HG03175 (cell line): Measurements from ENCODE around the gene PITX3.

Source experiments
- ATAC-seq: cut with Tn5 transposase; IDR thresholded peaks from one replicate; pipeline ENCODE4 v1.9.1; 2021; ENCODE audit warnings: mild to moderate bottlenecking, moderate library complexity; ENCODE audit not compliant: unreplicated experiment

Gene PITX3

GRCh38 chr10:102241444-102242117 lies at the start of gene PITX3:
TSS of gene PITX3 (minus strand) at chr10:102241512. CDS start at chr10:102232080, 9,432 bp downstream.
- peak; percentile 37 for ATAC-seq

- no peak for ATAC-seq
Measured at GRCh38 chr10:102289840-102290239, 48.5 kb upstream of the PITX3 start.

- no peak for ATAC-seq
Measured at GRCh38 chr10:102289356-102289755, 48.0 kb upstream of the PITX3 start.

- ATAC-seq: no peak
Measured at GRCh38 chr10:102287991-102288390, 46.7 kb upstream of the PITX3 start.

GRCh38 chr10:102287538-102287937 lies 46.2 kb upstream of the PITX3 start:
- ATAC-seq: no peak

- no peak for ATAC-seq
Measured at GRCh38 chr10:102286216-102286615, 44.9 kb upstream of the PITX3 start.

- no peak for ATAC-seq
Measured at GRCh38 chr10:102285133-102285532, 43.8 kb upstream of the PITX3 start.

GRCh38 chr10:102284531-102284930 lies 43.2 kb upstream of the PITX3 start:
- no peak for ATAC-seq

GRCh38 chr10:102283890-102284289 lies 42.6 kb upstream of the PITX3 start:
- ATAC-seq: no peak

GRCh38 chr10:102283488-102283887 lies 42.2 kb upstream of the PITX3 start:
- ATAC-seq: no peak

- no peak for ATAC-seq
Measured at GRCh38 chr10:102281102-102281487, 39.8 kb upstream of the PITX3 start.

- ATAC-seq: no peak
Measured at GRCh38 chr10:102280397-102281101, 39.2 kb upstream of the PITX3 start.

GRCh38 chr10:102279104-102279503 lies 37.8 kb upstream of the PITX3 start:
- no peak for ATAC-seq

GRCh38 chr10:102275343-102275742 lies 34.0 kb upstream of the PITX3 start:
- no peak for ATAC-seq

- ATAC-seq: no peak
Measured at GRCh38 chr10:102274062-102274461, 32.8 kb upstream of the PITX3 start.

- no peak for ATAC-seq
Measured at GRCh38 chr10:102269017-102269416, 27.7 kb upstream of the PITX3 start.

- ATAC-seq: no peak
Measured at GRCh38 chr10:102268375-102268888, 27.1 kb upstream of the PITX3 start.

GRCh38 chr10:102267748-102268147 lies 26.4 kb upstream of the PITX3 start:
- ATAC-seq: no peak

- no peak for ATAC-seq
Measured at GRCh38 chr10:102266670-102267069, 25.4 kb upstream of the PITX3 start.

GRCh38 chr10:102264371-102264770 lies 23.1 kb upstream of the PITX3 start:
- ATAC-seq: no peak

- no peak for ATAC-seq
Measured at GRCh38 chr10:102262744-102263370, 21.5 kb upstream of the PITX3 start.

- no peak for ATAC-seq
Measured at GRCh38 chr10:102261842-102262241, 20.5 kb upstream of the PITX3 start.
